Right lobe of liver (tissue), 6 donors: ENCODE data around the gene FRMD4A. TPM values are rescaled to one million over a fixed set of nuclear protein-coding genes. Genes with fewer than 3 reads are reported as not detected.

Experiments
- ATAC-seq, 4 donors: fragments of 200-7000 bp; cut with Tn5 transposase; one replicate each; pipeline ENCODE4 v1.9.1; 2020; ENCODE audit warnings: mild to moderate bottlenecking in 4 of 4, moderate library complexity in 4 of 4
- DNase-seq, 3 donors: peaks; one replicate each; pipeline ENCODE4 v3.0.0-alpha.2; 2020
- H3K27ac ChIP-seq, 3 donors: fragments of 200-600 bp; one replicate each; pipeline ENCODE4 v1.8.0; 2022
- H3K27me3 ChIP-seq, 2 donors: fragments of 200-600 bp; one replicate each; pipeline ENCODE4 v1.8.0; 2022
- H3K36me3 ChIP-seq, 4 donors: fragments of 200-600 bp; sonication (generic) in 1 of 4; one replicate each; pipeline versions ENCODE4 v1.5.1 to v1.8.0; 2017 to 2022; ENCODE audit warnings: control low read depth in 1 of 4
- H3K4me1 ChIP-seq, 4 donors: fragments of 200-600 bp; sonication (generic) in 1 of 4; one replicate each; pipeline versions ENCODE4 v1.5.1 to v1.8.0; 2017 to 2022; ENCODE audit warnings: control low read depth in 1 of 4
- H3K4me3 ChIP-seq, 3 donors: fragments of 200-600 bp; one replicate each; pipeline ENCODE4 v1.8.0; 2022
- H3K9me3 ChIP-seq, 4 donors: fragments of 200-600 bp; sonication (generic) in 1 of 4; one replicate each; pipeline versions ENCODE4 v1.5.1 to v1.8.0; 2017 to 2022; ENCODE audit warnings: control low read depth in 1 of 4
- POLR2A ChIP-seq: fragments of 450-650 bp; IDR thresholded peaks from one replicate; pipeline ENCODE4 v1.6.1; 2017; ENCODE audit warnings: antibody characterized with exemption, mild to moderate bottlenecking
- WGBS: methylation state at CpG from one replicate; pipeline ENCODE4 v1.1.6; 2018; ENCODE audit warnings: low coverage, low lambda C conversion rate; ENCODE audit not compliant: insufficient coverage; ENCODE audit errors: missing lambda C conversion rate; 5-methylcytosine and 5-hydroxymethylcytosine counted together
- intact Hi-C, 2 donors: fragments of 100-400 bp; cut with DNase I; formaldehyde crosslinking; loops; one replicate each; pipeline versions ENCODE4 v1.11.2 to v1.14.1; 2022
- total RNA-seq, 6 experiments: library from RNA; depleted of rRNA in 2 of 6; stranded (reverse); fragments of >200 nt in 2 of 6; fragmentation: NEBNext Ultra II Directional in 3 of 6; extraction: Animal tissue kit (Norgen Biotek cat#: 25700) in 3 of 6; gene quantifications; one replicate each; pipeline versions ENCODE4 v1.1.0 to v1.2.4, GENCODE V29; 2016 to 2023
- TF ChIP-seq, protein P1 (sequence below), 4 donors: fragments of 200-600 bp in 3 of 4; fragments of 450-650 bp in 1 of 4; IDR thresholded peaks; one replicate each; pipeline versions ENCODE4 v1.5.1 to v1.8.0; 2016 to 2022; ENCODE audit warnings: antibody characterized with exemption in 4 of 4, mild to moderate bottlenecking in 2 of 4
- donor health status: DM: no; HTN: yes; CAD: no.
- donor health status: DM: no; HTN: no; CAD: no.
- donor health status: DM: no; HTN: no; CAD: no.
- donor health status: DM: no; HTN: yes; CAD: no.
- donor health status: DM: no; HTN: yes; CAD: no.

Gene FRMD4A
- total RNA-seq, 6 experiments from 2014 or later = 8.4 to 22.8 (median 13.3) TPM

GRCh38 chr10:13801156-13801906 is 529.4 kb downstream of the FRMD4A start:
- H3K36me3 ChIP-seq = no peaks in the 10 kb centered on the region
- H3K4me1 ChIP-seq = peaks cover 0 to 1% (median 0%) of the 10 kb centered on the region in 4 donors
- no peak overlapping the region for H3K27ac ChIP-seq
- 52% methylated on average over 8 of the region's 8 CpGs for WGBS
- DNase-seq (no peak), ATAC-seq (peak in 2 of 4 donors; percentile 29 to 41)
- no peaks in the 10 kb centered on the region for H3K27me3 ChIP-seq
- H3K9me3 ChIP-seq = no peaks in the 10 kb centered on the region
- TF ChIP-seq, protein P1, sequence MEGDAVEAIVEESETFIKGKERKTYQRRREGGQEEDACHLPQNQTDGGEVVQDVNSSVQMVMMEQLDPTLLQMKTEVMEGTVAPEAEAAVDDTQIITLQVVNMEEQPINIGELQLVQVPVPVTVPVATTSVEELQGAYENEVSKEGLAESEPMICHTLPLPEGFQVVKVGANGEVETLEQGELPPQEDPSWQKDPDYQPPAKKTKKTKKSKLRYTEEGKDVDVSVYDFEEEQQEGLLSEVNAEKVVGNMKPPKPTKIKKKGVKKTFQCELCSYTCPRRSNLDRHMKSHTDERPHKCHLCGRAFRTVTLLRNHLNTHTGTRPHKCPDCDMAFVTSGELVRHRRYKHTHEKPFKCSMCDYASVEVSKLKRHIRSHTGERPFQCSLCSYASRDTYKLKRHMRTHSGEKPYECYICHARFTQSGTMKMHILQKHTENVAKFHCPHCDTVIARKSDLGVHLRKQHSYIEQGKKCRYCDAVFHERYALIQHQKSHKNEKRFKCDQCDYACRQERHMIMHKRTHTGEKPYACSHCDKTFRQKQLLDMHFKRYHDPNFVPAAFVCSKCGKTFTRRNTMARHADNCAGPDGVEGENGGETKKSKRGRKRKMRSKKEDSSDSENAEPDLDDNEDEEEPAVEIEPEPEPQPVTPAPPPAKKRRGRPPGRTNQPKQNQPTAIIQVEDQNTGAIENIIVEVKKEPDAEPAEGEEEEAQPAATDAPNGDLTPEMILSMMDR (IDR thresholded peaks at IDR 0.05) = no peak
- TF ChIP-seq POLR2A = no peak
- intact Hi-C loops = no loop called here
- H3K4me3 ChIP-seq = no peak overlapping the region

GRCh38 chr10:13797164-13797563 is 533.6 kb downstream of the FRMD4A start:
- 67% methylated on average over 6 of the region's 9 CpGs for WGBS
- Histone ChIP-seq H3K9me3 (no peaks in the 10 kb centered on the region), H3K27ac (no peak overlapping the region), H3K27me3 (no peaks in the 10 kb centered on the region), H3K36me3 (no peaks in the 10 kb centered on the region), H3K4me3 (no peak overlapping the region), H3K4me1 (peaks cover 0 to 4% (median 0%) of the 10 kb centered on the region in 4 donors)
- intact Hi-C loops = no loop called here
- DNase-seq = no peak
- TF ChIP-seq, protein P1 (IDR thresholded peaks at IDR 0.05) = no peak
- TF ChIP-seq POLR2A = no peak
- no peak for ATAC-seq

GRCh38 chr10:13795653-13796555 is 534.8 kb downstream of the FRMD4A start:
- no peak overlapping the region for H3K4me3 ChIP-seq
- TF ChIP-seq, protein P1 (IDR thresholded peaks at IDR 0.05) = no peak
- TF ChIP-seq POLR2A = no peak
- ATAC-seq (peak in 2 of 4 donors; percentile 34 to 47), DNase-seq (no peak)
- intact Hi-C loops = no loop called here
- no peaks in the 10 kb centered on the region for H3K9me3 ChIP-seq
- no peaks in the 10 kb centered on the region for H3K27me3 ChIP-seq
- 25% methylated on average over 9 of the region's 9 CpGs for WGBS
- peaks cover 0 to 4% (median 0%) of the 10 kb centered on the region in 4 donors for H3K4me1 ChIP-seq
- no peak overlapping the region for H3K27ac ChIP-seq
- no peaks in the 10 kb centered on the region for H3K36me3 ChIP-seq

DNA sequence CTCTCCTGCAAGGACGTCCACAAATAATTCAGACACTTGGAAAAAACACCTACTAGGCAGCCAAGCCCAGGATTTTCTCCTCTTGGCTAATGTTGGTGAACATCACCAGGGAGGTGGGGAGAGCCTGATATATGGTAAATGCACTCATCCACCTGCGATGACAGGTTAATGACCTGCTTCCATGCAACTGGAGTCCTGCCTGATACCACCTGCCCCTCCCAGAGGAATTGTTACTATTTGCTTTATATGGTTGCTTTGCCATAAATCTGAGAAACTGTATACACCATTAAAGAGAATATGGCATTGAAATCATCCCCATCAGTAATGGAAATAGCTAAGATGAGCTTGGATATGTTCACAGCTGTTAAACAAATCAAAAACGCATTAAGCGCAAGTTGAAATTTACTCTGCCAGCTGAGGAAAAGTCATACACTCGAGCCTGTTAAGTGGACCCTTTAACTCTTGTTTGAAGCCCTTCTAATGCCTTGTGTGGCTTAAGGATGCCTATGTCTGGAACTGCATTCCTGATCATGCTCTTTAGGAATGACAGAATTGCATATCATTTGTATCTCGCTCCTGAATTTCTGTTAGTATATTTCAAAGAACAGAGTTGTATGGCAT is 535.6 kb downstream of the FRMD4A start:
- peaks cover 0 to 4% (median 0%) of the 10 kb centered on the region in 4 donors for H3K4me1 ChIP-seq
- ATAC-seq (no peak), DNase-seq (no peak)
- 66% methylated on average over 6 of the region's 6 CpGs for WGBS
- no peak overlapping the region for H3K27ac ChIP-seq
- no peak overlapping the region for H3K4me3 ChIP-seq
- TF ChIP-seq POLR2A = no peak
- TF ChIP-seq, protein P1 (IDR thresholded peaks at IDR 0.05) = no peak
- intact Hi-C loops = loop anchor here in 1 of 2 donors (5.0 kb wide), 1 partner anchor 292 kb away; no protein-coding TSS in a partner anchor
- no peaks in the 10 kb centered on the region for H3K36me3 ChIP-seq
- H3K27me3 ChIP-seq = no peaks in the 10 kb centered on the region
- H3K9me3 ChIP-seq = no peaks in the 10 kb centered on the region
